MCF 10A (cell line): ENCODE data around the gene SLC39A13. TPM values are rescaled to one million over a fixed set of nuclear protein-coding genes. Genes with fewer than 3 reads are reported as not detected.
A peak's percentile ranks its signal among the peaks of the same experiment; 100 is the strongest.

Experiments used
- BruUV-seq: library from RNA; stranded (reverse); fragments of 400-500 nt; replicated peaks from 2 replicates; lab custom pipeline; 2021; lab: Mats Ljungman, UMichigan
- CTCF ChIA-PET: fragments of 300-600 bp; sonication (Branson Sonifier 250); formaldehyde crosslinking; extraction: SDS; loops from one replicate; lab custom pipeline; 2021; ENCODE audit warnings: antibody characterized with exemption, inconsistent platforms; lab: Yijun Ruan, JAX
- POLR2A ChIA-PET: fragments of 300-600, 350-650 bp; sonication (Branson Sonifier 250); formaldehyde crosslinking; extraction: SDS; loops from one replicate; lab custom pipeline; 2020; ENCODE audit warnings: antibody characterized with exemption, inconsistent platforms; lab: Yijun Ruan, JAX
- DNase-seq: peaks from one replicate; pipeline ENCODE4 v3.0.0-alpha.2; 2018; ENCODE audit not compliant: unreplicated experiment
- H3K27ac Mint-ChIP-seq: one replicate; pipeline ENCODE4 v1.8.0; 2022; ENCODE audit warnings: mild to moderate bottlenecking, low read depth, mixed read lengths; ENCODE audit not compliant: unreplicated experiment
- H3K27me3 Mint-ChIP-seq: one replicate; pipeline ENCODE4 v1.8.0; 2022; ENCODE audit warnings: mixed read lengths; ENCODE audit not compliant: insufficient read depth, unreplicated experiment
- H3K36me3 Mint-ChIP-seq: one replicate; pipeline ENCODE4 v1.8.0; 2022; ENCODE audit warnings: mild to moderate bottlenecking, moderate library complexity, mixed read lengths; ENCODE audit not compliant: insufficient read depth, unreplicated experiment
- H3K4me1 Mint-ChIP-seq: one replicate; pipeline ENCODE4 v1.8.0; 2022; ENCODE audit warnings: mixed read lengths; ENCODE audit not compliant: insufficient read depth, unreplicated experiment
- H3K4me3 Mint-ChIP-seq: one replicate; pipeline ENCODE4 v1.8.0; 2022; ENCODE audit warnings: mild to moderate bottlenecking, moderate library complexity, mixed read lengths; ENCODE audit not compliant: unreplicated experiment
- H3K9me3 Mint-ChIP-seq: one replicate; pipeline ENCODE4 v1.8.0; 2022; ENCODE audit warnings: mixed read lengths; ENCODE audit not compliant: unreplicated experiment
- intact Hi-C: fragments of 100-400 bp; cut with micrococcal nuclease; formaldehyde crosslinking; loops from 2 replicates; pipeline ENCODE4 v1.14.1; 2022
- total RNA-seq: library from RNA; stranded (reverse); gene quantifications from 2 replicates; pipeline ENCODE4 v1.2.3, GENCODE V29; 2022
- TF ChIP-seq, protein P1 (sequence below): fragments of 200-600 bp; IDR thresholded peaks from one replicate; pipeline ENCODE4 v1.8.0; 2022; ENCODE audit warnings: antibody characterized with exemption, mild to moderate bottlenecking; ENCODE audit not compliant: unreplicated experiment

SLC39A13 gene
- total RNA-seq, 1 experiment from 2014 or later: 56.5 TPM

DNA sequence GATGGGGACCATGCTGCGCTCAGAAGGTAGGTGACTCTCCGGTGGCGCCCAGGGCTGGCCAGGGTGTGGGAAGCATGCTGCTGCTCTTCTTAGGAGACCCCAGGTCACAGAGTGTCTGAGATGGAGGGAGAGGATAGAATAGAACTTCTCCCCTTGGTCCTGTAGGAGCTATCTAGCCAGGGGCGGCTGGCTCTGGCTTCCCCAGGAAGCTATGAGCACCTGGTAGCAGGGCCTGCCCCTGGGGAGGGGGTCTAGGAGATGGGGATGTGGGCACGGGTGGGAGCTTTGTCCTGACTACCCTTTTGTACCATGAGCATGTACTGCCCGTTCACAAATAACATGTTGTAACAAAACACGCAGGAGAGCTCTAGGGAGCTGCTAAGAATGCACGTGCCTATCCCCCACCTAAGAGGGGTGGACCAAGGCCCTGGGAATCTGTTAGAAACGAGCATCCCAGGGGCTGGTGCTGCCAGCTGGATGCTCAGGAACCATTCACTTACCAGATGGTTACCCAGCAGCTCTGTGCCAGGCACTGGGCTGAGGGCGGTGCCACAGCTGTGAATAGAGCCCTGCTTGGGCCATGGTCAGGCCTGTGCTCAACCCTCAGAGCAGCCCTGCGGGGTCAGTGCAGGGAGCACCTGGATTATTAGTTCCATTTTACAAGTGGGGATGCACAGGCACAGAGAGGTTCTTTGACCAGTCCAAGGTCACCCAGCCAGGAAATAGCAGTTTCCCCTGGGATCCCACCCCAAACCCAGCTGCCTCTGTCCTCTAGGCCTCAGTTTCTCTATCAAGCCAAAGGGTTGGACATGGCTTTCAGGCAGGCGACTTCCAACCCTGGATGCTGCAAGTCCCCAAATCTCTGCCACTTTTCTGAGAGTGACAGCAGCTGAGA, 2.2 kb downstream of the SLC39A13 start:
- intact Hi-C loops: no loop called here
- H3K27ac Mint-ChIP-seq: peak overlapping the region; percentile 98
- H3K36me3 Mint-ChIP-seq: peaks cover 52% of the 10 kb centered on the region
- H3K4me1 Mint-ChIP-seq: peaks cover 42% of the 10 kb centered on the region
- ChIA-PET POLR2A (interaction anchor here (1.0 to 5.9 kb wide), 4 partner anchors 8 to 141 kb away, joined by 3 to 75 read pairs (median 4); partner anchors contain the start of gene PSMC3), CTCF (interaction anchor here (0.6 to 2.2 kb wide), 13 partner anchors 8 to 583 kb away, joined by 3 to 9 read pairs (median 4); partner anchors contain the start of gene PSMC3)
- H3K27me3 Mint-ChIP-seq: no peaks in the 10 kb centered on the region
- peak overlapping the region; percentile 93 for H3K4me3 Mint-ChIP-seq
- TF ChIP-seq, protein P1, sequence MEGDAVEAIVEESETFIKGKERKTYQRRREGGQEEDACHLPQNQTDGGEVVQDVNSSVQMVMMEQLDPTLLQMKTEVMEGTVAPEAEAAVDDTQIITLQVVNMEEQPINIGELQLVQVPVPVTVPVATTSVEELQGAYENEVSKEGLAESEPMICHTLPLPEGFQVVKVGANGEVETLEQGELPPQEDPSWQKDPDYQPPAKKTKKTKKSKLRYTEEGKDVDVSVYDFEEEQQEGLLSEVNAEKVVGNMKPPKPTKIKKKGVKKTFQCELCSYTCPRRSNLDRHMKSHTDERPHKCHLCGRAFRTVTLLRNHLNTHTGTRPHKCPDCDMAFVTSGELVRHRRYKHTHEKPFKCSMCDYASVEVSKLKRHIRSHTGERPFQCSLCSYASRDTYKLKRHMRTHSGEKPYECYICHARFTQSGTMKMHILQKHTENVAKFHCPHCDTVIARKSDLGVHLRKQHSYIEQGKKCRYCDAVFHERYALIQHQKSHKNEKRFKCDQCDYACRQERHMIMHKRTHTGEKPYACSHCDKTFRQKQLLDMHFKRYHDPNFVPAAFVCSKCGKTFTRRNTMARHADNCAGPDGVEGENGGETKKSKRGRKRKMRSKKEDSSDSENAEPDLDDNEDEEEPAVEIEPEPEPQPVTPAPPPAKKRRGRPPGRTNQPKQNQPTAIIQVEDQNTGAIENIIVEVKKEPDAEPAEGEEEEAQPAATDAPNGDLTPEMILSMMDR: no peak
- no peak for DNase-seq
- BruUV-seq: TSS peak; percentile 15
- H3K9me3 Mint-ChIP-seq: no peaks in the 10 kb centered on the region

DNA sequence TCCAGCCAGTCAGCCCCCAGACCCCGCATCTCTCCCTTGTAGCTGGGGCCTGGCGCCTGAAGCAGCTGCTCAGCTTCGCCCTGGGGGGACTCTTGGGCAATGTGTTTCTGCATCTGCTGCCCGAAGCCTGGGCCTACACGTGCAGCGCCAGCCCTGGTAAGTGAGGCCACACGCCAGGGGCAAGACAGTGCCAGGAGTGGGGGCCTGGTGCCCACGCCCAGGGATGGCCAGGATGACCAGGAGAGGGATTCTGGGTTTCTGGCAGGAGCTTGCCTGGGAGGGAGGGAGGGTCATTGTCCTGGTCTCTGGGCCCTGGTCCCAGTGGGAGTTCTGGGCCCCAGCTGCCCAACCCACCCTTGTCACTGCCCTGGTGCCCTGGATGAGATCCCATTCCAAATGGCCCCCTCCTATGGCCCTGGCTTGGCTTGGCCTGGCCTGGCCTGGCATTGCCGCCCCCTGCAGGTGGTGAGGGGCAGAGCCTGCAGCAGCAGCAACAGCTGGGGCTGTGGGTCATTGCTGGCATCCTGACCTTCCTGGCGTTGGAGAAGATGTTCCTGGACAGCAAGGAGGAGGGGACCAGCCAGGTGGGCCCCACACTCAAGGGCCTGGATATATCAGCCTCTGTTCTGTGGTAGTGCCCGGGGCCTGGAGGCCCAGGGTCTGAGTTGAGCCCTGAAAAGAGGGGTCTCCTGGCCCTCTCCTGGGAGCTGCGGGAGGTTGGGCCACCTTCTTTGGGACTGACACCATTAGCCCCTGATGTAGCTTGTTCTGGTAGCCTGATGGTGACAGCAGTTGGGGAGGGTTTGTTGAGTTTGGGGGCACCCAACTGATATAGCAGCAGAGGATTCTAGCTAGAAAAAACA, 3.7 kb downstream of the SLC39A13 start:
- CTCF ChIA-PET: interaction anchor here (0.6 to 2.2 kb wide), 14 partner anchors 9 to 116 kb away, joined by 3 to 10 read pairs (median 4); no protein-coding TSS in a partner anchor
- no TSS peak for BruUV-seq
- POLR2A ChIA-PET: interaction anchor here (0.7 to 5.9 kb wide), 2 partner anchors 13 to 80 kb away, joined by 3 to 75 read pairs; partner anchors contain the start of gene PSMC3
- H3K9me3 Mint-ChIP-seq: no peaks in the 10 kb centered on the region
- H3K36me3 Mint-ChIP-seq: peaks cover 62% of the 10 kb centered on the region
- H3K27ac Mint-ChIP-seq: no peak overlapping the region
- H3K4me3 Mint-ChIP-seq: no peak overlapping the region
- H3K27me3 Mint-ChIP-seq: no peaks in the 10 kb centered on the region
- TF ChIP-seq, protein P1: peak; percentile 74
- peak; percentile 51 for DNase-seq
- peaks cover 40% of the 10 kb centered on the region for H3K4me1 Mint-ChIP-seq
- intact Hi-C loops: no loop called here

DNA sequence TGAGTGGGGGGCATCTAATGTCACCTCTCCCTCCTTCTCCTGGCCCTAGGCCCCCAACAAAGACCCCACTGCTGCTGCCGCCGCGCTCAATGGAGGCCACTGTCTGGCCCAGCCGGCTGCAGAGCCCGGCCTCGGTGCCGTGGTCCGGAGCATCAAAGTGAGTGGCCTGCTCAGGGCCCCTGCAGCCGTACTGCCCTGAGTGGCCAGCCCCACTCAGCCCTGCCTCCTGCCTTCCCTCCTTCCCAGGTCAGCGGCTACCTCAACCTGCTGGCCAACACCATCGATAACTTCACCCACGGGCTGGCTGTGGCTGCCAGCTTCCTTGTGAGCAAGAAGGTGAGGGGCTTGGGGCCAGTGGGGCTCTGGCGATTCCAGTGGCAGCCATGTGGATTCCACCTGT, 5.0 kb downstream of the SLC39A13 start:
- Mint-ChIP-seq H3K27ac (peak overlapping the region; percentile 68), H3K4me1 (peaks cover 34% of the 10 kb centered on the region), H3K27me3 (no peaks in the 10 kb centered on the region), H3K36me3 (peaks cover 62% of the 10 kb centered on the region), H3K9me3 (no peaks in the 10 kb centered on the region), H3K4me3 (peak overlapping the region; percentile 42)
- POLR2A ChIA-PET: no interaction called here
- BruUV-seq: no TSS peak
- CTCF ChIA-PET: interaction anchor here (1.3 to 2.2 kb wide), 3 partner anchors 11 to 39 kb away, joined by 4 to 10 read pairs (median 8); no protein-coding TSS in a partner anchor
- TF ChIP-seq, protein P1: no peak
- DNase-seq: no peak
- intact Hi-C loops: no loop called here
